Endothelial cell of umbilical vein (primary cell): ENCODE measurements around the gene ABI3BP. TPM values are rescaled to one million over a fixed set of nuclear protein-coding genes. Genes with fewer than 3 reads are reported as not detected.

Source experiments
- BruUV-seq: library from RNA; stranded (reverse); fragments of 400-500 nt; replicated peaks from 2 replicates; lab custom pipeline; 2021; lab: Mats Ljungman, UMichigan
- CTCF ChIA-PET: fragments of 300-600, 350-600 bp; sonication (Branson Sonifier 250); formaldehyde crosslinking; loops from one replicate; lab custom pipeline; 2021; ENCODE audit warnings: antibody characterized with exemption, inconsistent platforms; lab: Charles Lee
- POLR2A ChIA-PET: fragments of 300-600, 350-600 bp; sonication (Branson Sonifier 250); formaldehyde crosslinking; loops from one replicate; lab custom pipeline; 2021; ENCODE audit warnings: antibody characterized with exemption, inconsistent platforms; lab: Charles Lee
- DNase-seq: peaks from one replicate; pipeline ENCODE4 v3.0.0-alpha.2; 2011; ENCODE audit warnings: low read depth, low spot score
- FAIRE-seq: peaks from 2 replicates; lab custom pipeline; 2011; peaks lifted over from hg19 to GRCh38; lab: Jason Lieb, UNC
- H2AFZ ChIP-seq: 2 replicates; pipeline ENCODE4 v1.6.0; 2012; ENCODE audit warnings: low read depth, low read length, control low read depth, inconsistent platforms
- H3K27ac ChIP-seq: 2 replicates; pipeline ENCODE4 v1.5.1; 2011; ENCODE audit warnings: low read depth, mild to moderate bottlenecking, control low read depth, low read length, moderate library complexity; ENCODE audit not compliant: insufficient read depth
- H3K27me3 ChIP-seq, 2 experiments: 2 replicates each; pipeline versions ENCODE4 v1.6.0 to v1.6.1; 2011; ENCODE audit warnings: low read length in 2 of 2, mixed read lengths in 1 of 2; ENCODE audit not compliant: control insufficient read depth in 2 of 2, insufficient read depth in 2 of 2
- H3K36me3 ChIP-seq, 2 experiments: 2 replicates in 1 of 2; 3 replicates in 1 of 2; pipeline ENCODE4 v1.5.1; 2011; ENCODE audit warnings: low read length in 2 of 2, mild to moderate bottlenecking in 1 of 2, moderate library complexity in 1 of 2; ENCODE audit not compliant: control insufficient read depth in 2 of 2, insufficient read depth in 2 of 2; ENCODE audit errors: extremely low read depth in 1 of 2
- H3K4me1 ChIP-seq: 3 replicates; pipeline ENCODE4 v1.5.1; 2011; ENCODE audit warnings: mild to moderate bottlenecking, low read length; ENCODE audit not compliant: control insufficient read depth, insufficient read depth; ENCODE audit errors: extremely low read depth
- H3K4me2 ChIP-seq: 2 replicates; pipeline ENCODE4 v1.6.1; 2011; ENCODE audit warnings: low read length, control low read depth, mixed read lengths; ENCODE audit not compliant: insufficient read depth
- H3K4me3 ChIP-seq, 3 experiments: fragments of 200-600 bp in 1 of 3; sonication (generic), shearing (Covaris generic) in 1 of 3; replicated peaks in 1 of 3; 2 replicates each; pipeline ENCODE4 v1.5.1; 2011 to 2016; ENCODE audit warnings: control low read depth in 3 of 3, low read length in 3 of 3, mild to moderate bottlenecking in 2 of 3, inconsistent platforms in 1 of 3, low read depth in 1 of 3, moderate library complexity in 1 of 3; ENCODE audit not compliant: insufficient read depth in 1 of 3
- H3K79me2 ChIP-seq: 2 replicates; pipeline ENCODE4 v1.6.0; 2012; ENCODE audit warnings: low read length, inconsistent platforms; ENCODE audit not compliant: control insufficient read depth, insufficient read depth
- H3K9ac ChIP-seq: replicated peaks from 2 replicates; pipeline ENCODE3; 2011; ENCODE audit warnings: low read length, control low read depth; ENCODE audit not compliant: insufficient read depth; ENCODE audit errors: extremely low read depth
- H3K9me1 ChIP-seq: replicated peaks from 3 replicates; pipeline ENCODE4 v1.6.0; 2011; ENCODE audit warnings: mild to moderate bottlenecking, low read length; ENCODE audit not compliant: control insufficient read depth, insufficient read depth; ENCODE audit errors: extremely low read depth
- H3K9me3 ChIP-seq: replicated peaks from 2 replicates; pipeline ENCODE4 v1.5.1; 2012; ENCODE audit warnings: low read length, inconsistent platforms; ENCODE audit not compliant: control insufficient read depth, insufficient read depth
- H4K20me1 ChIP-seq: replicated peaks from 2 replicates; pipeline ENCODE3; 2011; ENCODE audit warnings: mild to moderate bottlenecking, low read length; ENCODE audit not compliant: control insufficient read depth, insufficient read depth; ENCODE audit errors: extremely low read depth
- CTCF ChIP-seq, 2 donors: IDR thresholded peaks; 1 replicate in 1 of 2; 2 replicates in 1 of 2; pipeline ENCODE4 v1.5.1; 2011; ENCODE audit warnings: low read length in 2 of 2, mild to moderate bottlenecking in 2 of 2, moderate library complexity in 2 of 2, control low read depth in 1 of 2, inconsistent platforms in 1 of 2, low read depth in 1 of 2; ENCODE audit not compliant: insufficient read depth in 1 of 2; ENCODE audit errors: extremely low read depth in 1 of 2
- EZH2 ChIP-seq: IDR thresholded peaks from 2 replicates; pipeline ENCODE4 v1.6.1; 2012; ENCODE audit warnings: borderline replicate concordance, low read depth, mild to moderate bottlenecking, moderate library complexity, low read length, inconsistent platforms; ENCODE audit not compliant: severe bottlenecking
- FOS ChIP-seq: IDR thresholded peaks from 2 replicates; pipeline ENCODE4 v1.6.1; 2011; ENCODE audit warnings: mild to moderate bottlenecking, low read length, moderate library complexity, borderline replicate concordance; ENCODE audit not compliant: insufficient read depth
- GATA2 ChIP-seq: IDR thresholded peaks from 2 replicates; pipeline ENCODE4 v1.7.0; 2011; ENCODE audit warnings: low read depth, mild to moderate bottlenecking, moderate library complexity, mixed read lengths, low read length; ENCODE audit not compliant: insufficient read length, insufficient read depth
- JUN ChIP-seq: IDR thresholded peaks from 2 replicates; pipeline ENCODE4 v1.6.1; 2011; ENCODE audit warnings: borderline replicate concordance, low read depth; ENCODE audit not compliant: insufficient read length, insufficient read depth
- MAX ChIP-seq: IDR thresholded peaks from 2 replicates; pipeline ENCODE4 v1.6.1; 2011; ENCODE audit not compliant: insufficient read depth, insufficient read length
- MYC ChIP-seq: IDR thresholded peaks from one replicate; pipeline ENCODE4 v1.6.1; 2011; ENCODE audit warnings: mild to moderate bottlenecking, low read depth, low read length
- POLR2A ChIP-seq: IDR thresholded peaks from 2 replicates; pipeline ENCODE4 v1.6.1; 2012; ENCODE audit warnings: low read depth, mild to moderate bottlenecking, control low read depth, low read length
- POLR2AphosphoS5 ChIP-seq: IDR thresholded peaks from 2 replicates; pipeline ENCODE4 v1.6.1; 2012; ENCODE audit warnings: low read depth, mild to moderate bottlenecking, control low read depth, low read length, moderate library complexity; ENCODE audit not compliant: insufficient read depth
- dilution Hi-C: fragments of 300-500 bp; cut with MboI; formaldehyde crosslinking; loops from one replicate; pipeline ENCODE4 v1.15.0; 2019; ENCODE audit warnings: low sequenced_read_pairs; ENCODE audit not compliant: extremely low pct_ligation_motif_present
- intact Hi-C: fragments of 100-400 bp; cut with micrococcal nuclease; formaldehyde crosslinking; loops from one replicate; pipeline ENCODE4 v1.10.0; 2022
- polyA plus RNA-seq, 4 experiments: library from polyadenylated mRNA; depleted of rRNA in 3 of 4; stranded (reverse) in 3 of 4; unstranded in 1 of 4; fragments of >200 nt; gene quantifications; 2 replicates each; pipeline versions ENCODE4 v1.2.1 to v1.2.3, GENCODE V29; 2011 to 2012; ENCODE audit warnings: missing spikeins in 1 of 4
- total RNA-seq: library from RNA; stranded (reverse); gene quantifications from 2 replicates; pipeline ENCODE4 v1.2.3, GENCODE V29; 2021

Gene ABI3BP
- total and polyA plus RNA-seq, 2 donors (not counting 3 experiments of a cell fraction or from before 2014, with no cell fraction given): 78.1 to 106 TPM

GRCh38 chr3:100780071-100780622 lies 213.1 kb downstream of the ABI3BP start:
- no TSS peak for BruUV-seq
- TF ChIP-seq EZH2 (no peak), POLR2AphosphoS5 (no peak), CTCF (IDR thresholded peaks at IDR 0.05; ENCODE audit: extremely low read depth in 1 of 2, insufficient read depth in 1 of 2, low read depth in 1 of 2, low read length in 2 of 2) (no peak)
- no peak overlapping the region for H3K4me2 ChIP-seq
- dilution Hi-C loops (no loop called here), intact Hi-C loops (no loop called here)
- no peaks in the 10 kb centered on the region for H3K9me3 ChIP-seq
- no peak overlapping the region for H3K4me3 ChIP-seq
- DNase-seq (no peak), FAIRE-seq (no peak)
- POLR2A ChIA-PET: no interaction called here
- H3K4me1 ChIP-seq: no peaks in the 10 kb centered on the region
- H3K79me2 ChIP-seq: no peaks in the 10 kb centered on the region
- CTCF ChIA-PET: no interaction called here
- no peak overlapping the region for H3K27ac ChIP-seq
- no peaks in the 10 kb centered on the region for H4K20me1 ChIP-seq
- no peaks in the 10 kb centered on the region for H3K9me1 ChIP-seq
- peaks cover 0 to 2% of the 10 kb centered on the region in 2 experiments for H3K36me3 ChIP-seq
- H3K9ac ChIP-seq: no peak overlapping the region
- no peaks in the 10 kb centered on the region for H3K27me3 ChIP-seq
- H2AFZ ChIP-seq: no peak overlapping the region

GRCh38 chr3:100779480-100779879 lies 213.7 kb downstream of the ABI3BP start:
- peaks cover 0 to 2% of the 10 kb centered on the region in 2 experiments for H3K36me3 ChIP-seq
- DNase-seq (no peak), FAIRE-seq (no peak)
- no peaks in the 10 kb centered on the region for H4K20me1 ChIP-seq
- dilution Hi-C loops (no loop called here), intact Hi-C loops (no loop called here)
- POLR2A ChIA-PET: no interaction called here
- no peak overlapping the region for H3K9ac ChIP-seq
- BruUV-seq: no TSS peak
- no peak overlapping the region for H3K4me3 ChIP-seq
- CTCF ChIA-PET: no interaction called here
- no peaks in the 10 kb centered on the region for H3K27me3 ChIP-seq
- H3K4me2 ChIP-seq: no peak overlapping the region
- H3K27ac ChIP-seq: no peak overlapping the region
- TF ChIP-seq POLR2A: no peak
- no peak for TF ChIP-seq POLR2AphosphoS5
- no peak for TF ChIP-seq EZH2
- TF ChIP-seq JUN: no peak
- TF ChIP-seq MAX: no peak
- no peak for TF ChIP-seq GATA2
- TF ChIP-seq MYC: no peak
- TF ChIP-seq CTCF (IDR thresholded peaks at IDR 0.05; ENCODE audit: extremely low read depth in 1 of 2, insufficient read depth in 1 of 2, low read depth in 1 of 2, low read length in 2 of 2): no peak
- no peak for TF ChIP-seq FOS
- no peaks in the 10 kb centered on the region for H3K9me1 ChIP-seq
- no peaks in the 10 kb centered on the region for H3K9me3 ChIP-seq
- no peaks in the 10 kb centered on the region for H3K4me1 ChIP-seq
- no peaks in the 10 kb centered on the region for H3K79me2 ChIP-seq
- H2AFZ ChIP-seq: no peak overlapping the region
